ENCODE data around the gene EIF4EBP2. TPM values are rescaled to one million over a fixed set of nuclear protein-coding genes. Genes with fewer than 3 reads are reported as not detected.

EIF4EBP2 gene, protein sequence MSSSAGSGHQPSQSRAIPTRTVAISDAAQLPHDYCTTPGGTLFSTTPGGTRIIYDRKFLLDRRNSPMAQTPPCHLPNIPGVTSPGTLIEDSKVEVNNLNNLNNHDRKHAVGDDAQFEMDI
- total RNA-seq = 100 to 1,000 TPM; 185 to 225 (median 195) TPM

DNA sequence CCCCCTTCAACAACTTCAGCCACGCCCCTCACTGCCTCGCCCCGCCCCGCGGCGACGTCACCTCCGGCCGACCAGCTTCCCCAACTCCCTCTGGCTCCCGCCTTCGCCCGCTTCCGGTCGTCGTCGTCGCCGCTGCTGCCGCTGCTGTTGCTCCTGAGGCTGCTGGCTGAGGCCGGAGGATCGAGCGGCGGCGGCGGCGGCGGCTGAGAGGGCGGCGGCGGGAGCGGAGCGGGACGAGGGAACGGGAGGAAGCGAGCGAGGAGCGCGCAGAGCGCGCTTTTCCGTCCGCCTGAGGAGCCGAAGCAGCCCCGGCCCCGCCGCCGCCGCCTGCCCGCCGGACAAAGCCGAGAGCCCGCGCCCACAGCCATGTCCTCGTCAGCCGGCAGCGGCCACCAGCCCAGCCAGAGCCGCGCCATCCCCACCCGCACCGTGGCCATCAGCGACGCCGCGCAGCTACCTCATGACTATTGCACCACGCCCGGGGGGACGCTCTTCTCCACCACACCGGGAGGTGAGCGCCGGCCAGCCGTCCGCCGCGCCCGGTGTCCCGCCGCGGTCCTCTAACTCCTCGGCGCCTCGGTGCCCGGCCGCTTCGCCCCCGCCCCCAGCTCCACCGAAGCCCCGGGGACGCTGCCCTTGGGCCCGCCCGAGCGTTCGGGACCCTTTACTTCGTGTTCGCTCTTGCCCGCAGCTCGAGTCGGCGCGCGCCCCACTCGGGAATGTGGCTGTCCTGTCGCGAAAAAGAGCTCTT lies at the start of gene EIF4EBP2:
TSS of gene EIF4EBP2 (plus strand) at position 110 of the 751 bp plus-strand sequence. CDS start at position 367, 257 bp downstream.
- TF ChIP-seq, protein P1, sequence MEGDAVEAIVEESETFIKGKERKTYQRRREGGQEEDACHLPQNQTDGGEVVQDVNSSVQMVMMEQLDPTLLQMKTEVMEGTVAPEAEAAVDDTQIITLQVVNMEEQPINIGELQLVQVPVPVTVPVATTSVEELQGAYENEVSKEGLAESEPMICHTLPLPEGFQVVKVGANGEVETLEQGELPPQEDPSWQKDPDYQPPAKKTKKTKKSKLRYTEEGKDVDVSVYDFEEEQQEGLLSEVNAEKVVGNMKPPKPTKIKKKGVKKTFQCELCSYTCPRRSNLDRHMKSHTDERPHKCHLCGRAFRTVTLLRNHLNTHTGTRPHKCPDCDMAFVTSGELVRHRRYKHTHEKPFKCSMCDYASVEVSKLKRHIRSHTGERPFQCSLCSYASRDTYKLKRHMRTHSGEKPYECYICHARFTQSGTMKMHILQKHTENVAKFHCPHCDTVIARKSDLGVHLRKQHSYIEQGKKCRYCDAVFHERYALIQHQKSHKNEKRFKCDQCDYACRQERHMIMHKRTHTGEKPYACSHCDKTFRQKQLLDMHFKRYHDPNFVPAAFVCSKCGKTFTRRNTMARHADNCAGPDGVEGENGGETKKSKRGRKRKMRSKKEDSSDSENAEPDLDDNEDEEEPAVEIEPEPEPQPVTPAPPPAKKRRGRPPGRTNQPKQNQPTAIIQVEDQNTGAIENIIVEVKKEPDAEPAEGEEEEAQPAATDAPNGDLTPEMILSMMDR (IDR thresholded peaks at IDR 0.05; ENCODE audit: low read depth) = no peak

DNA sequence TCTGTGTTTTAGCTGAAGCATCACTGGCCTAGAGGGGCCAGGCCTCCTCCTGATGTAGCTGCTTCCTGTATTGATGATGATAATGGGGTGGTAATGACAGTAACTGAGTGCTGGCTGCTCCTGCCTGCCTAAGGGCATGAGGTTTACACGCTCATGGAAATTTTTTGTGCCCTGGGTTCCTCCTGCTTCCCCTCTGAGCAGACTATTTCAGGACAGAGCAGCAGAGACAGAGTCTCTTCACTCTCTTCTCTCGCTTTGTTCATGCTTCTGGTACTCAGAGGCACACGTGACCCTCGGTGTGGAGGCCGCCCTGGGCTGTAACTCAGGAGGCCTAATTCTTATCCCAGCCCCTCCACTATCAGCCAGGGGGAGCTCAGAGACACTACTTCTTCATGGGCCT lies 49.4 kb upstream of the EIF4EBP2 start:
- TF ChIP-seq, protein P1 (IDR thresholded peaks at IDR 0.05; ENCODE audit: low read depth) = no peak

DNA sequence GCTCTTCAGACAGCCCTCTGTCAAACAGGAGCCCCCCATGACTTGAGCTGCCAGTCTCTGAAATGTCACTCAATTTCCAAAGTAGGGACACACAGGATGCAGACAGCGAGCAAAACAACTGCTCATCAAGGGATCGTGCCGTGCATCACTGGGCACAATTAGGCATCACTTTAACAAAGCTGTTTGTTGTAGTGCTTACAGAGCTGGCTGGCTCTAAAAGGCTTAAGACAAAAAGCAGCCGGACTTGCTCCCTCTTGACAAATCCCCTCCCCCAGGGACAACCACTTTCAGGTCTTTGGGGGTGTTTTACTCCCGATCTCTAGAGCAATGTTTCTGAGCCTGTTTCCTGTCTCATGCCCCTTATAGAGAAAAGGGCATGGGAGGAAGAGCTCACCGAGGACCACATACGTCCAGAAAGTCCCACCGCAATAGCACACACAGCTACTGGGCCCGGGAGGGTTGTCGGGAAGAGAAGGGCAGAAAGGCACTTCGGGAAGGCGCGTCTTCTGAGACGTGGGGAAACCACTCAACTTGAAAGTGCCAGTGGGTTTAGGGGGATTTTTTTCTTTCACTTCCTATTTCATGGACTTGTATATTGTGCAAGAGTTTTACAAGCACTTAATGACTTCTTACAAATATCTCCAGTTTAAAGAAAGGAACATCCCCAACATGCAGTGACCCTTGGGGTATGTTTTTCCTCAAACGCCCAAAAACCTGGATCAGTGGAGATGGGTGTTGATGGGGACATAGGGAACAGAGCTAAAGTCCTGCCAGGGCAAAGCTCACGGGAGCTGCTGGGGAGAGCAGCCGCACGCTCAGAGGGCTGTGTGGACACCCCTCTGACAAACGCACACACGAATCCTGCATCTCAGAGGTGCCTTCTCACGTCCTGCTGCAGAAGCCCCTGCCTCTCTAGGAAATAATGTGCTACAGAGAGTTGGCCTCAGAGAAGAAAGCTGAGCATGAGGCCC lies 48.6 kb upstream of the EIF4EBP2 start:
- TF ChIP-seq, protein P1 (IDR thresholded peaks at IDR 0.05; ENCODE audit: low read depth) = no peak

DNA sequence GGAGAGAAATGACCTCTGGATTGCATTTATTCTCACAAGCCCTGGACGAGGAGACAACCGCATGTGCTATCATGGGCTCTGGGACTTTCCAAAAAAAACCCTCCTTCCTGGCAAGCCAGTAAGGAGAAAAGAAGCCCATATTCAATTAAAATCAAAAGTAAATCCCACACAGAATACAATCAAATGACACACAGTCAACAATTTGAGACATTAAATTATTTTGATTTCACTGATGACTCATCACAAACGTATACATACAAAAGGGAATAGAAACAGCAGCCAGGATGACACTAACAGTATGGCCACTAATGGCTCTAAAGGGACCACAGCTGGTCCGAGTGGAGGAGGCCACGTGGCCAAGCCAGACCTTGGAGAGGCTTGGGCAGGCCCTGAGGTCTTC lies 46.4 kb upstream of the EIF4EBP2 start:
- TF ChIP-seq, protein P1 (IDR thresholded peaks at IDR 0.05; ENCODE audit: low read depth) = no peak

DNA sequence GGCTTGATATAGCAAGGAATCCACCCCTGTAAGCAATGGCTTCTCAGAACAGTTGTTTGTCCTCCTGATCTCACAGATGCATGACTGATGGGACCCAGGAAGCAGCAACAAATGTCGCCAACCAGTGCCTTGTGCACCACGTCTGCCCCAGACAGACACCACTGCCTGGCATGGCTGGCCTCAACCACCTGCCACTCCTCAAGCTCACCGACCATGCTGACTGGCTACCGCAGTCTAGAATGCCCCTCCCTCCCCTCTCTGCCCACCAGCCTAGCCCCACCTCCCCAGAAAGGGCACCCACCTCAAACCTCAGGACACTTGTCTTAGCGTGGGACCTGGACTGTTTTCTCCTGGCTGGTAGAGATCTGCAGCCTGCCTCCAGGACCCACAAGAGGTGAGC lies 45.5 kb upstream of the EIF4EBP2 start:
- TF ChIP-seq, protein P1 (IDR thresholded peaks at IDR 0.05; ENCODE audit: low read depth) = no peak

DNA sequence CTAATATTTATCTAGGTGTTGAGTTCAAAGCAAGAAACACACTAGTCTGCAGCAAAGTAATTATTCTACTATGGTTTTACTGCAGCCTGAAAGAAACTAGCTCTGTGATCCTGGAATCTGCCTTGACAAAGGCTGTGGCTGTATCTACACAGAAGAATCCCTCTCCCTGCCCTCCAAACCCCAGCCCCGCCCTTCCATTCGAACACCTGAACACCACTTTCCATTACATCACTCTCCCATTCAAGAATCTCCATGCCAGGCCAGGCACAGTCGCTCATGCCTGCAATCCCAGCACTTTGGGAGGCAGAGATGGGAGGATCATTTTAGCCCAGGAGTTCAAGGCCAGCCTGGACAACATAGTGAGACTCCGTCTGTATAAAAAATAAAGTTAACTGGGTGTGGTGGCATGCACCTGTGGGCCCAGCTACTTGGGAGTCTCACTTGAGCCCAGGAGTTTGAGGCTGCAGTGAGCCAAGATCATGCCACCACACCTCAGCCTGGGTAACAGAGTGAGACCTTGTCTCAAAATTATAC lies 44.9 kb upstream of the EIF4EBP2 start:
- TF ChIP-seq, protein P1 (IDR thresholded peaks at IDR 0.05; ENCODE audit: low read depth) = no peak

All from subcutaneous adipose tissue (tissue), 4 donors.